ENCODE measurements around the gene SLC6A16.

Gene SLC6A16

DNA sequence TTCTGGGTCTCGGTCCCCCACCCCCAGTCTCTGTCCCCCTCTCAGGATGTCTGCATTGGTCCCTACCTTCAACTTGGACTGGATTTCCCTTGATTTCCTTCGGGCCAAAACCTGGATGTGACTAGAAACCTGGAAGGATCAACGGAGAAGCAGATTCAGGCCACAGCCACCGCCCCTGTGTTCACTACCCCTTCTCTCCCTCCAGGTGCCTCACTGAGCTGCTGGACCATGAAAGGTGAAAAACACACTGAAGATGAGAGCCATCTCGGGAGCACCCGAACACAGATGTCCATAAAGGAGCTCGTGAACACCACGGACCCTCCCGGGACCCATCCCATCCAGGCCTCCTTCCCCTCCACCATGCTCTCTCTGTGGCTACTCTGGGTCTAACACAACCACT, 32.2 kb upstream of the SLC6A16 start:
- Mint-ChIP-seq H3K36me3 (ENCODE audit: low read depth) (peaks cover 78% of the 10 kb centered on the region), H3K4me1 (peaks cover 57% of the 10 kb centered on the region), H3K27me3 (ENCODE audit: low read depth, poor library complexity) (peaks cover 3% of the 10 kb centered on the region), H3K4me3 (peak overlapping the region; percentile 80), H3K9me3 (no peaks in the 10 kb centered on the region), H3K27ac (peak overlapping the region; percentile 97)
- TF ChIP-seq CTCF (IDR thresholded peaks at IDR 0.05), result no peak
- DNase-seq, result no peak

- DNase-seq, result no peak
Observed at GRCh38 chr19:49356382-49356781, 31.4 kb upstream of the SLC6A16 start.

DNA sequence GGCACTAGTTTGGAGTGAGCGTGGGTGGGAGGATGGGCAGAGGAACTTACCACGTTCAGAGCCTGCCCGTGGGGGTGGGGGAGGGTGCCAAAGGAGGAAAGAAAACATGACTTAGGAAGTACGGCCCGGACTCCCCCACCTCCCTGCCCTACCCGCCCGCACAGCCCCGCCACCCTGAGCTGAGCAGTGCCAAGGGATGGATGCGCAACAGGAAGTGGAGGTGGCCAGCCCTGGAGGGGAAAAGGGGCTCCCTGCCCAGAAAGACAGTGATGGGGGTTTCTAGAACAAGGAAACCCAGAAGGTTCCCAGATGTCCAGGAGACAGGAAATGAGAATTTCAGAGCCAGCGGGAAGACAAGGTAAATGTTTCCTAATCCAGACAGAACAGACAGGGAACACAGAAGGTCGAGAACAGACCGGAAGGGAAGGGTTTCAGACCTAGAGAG, 30.9 kb upstream of the SLC6A16 start:
- peaks cover 57% of the 10 kb centered on the region for H3K4me1 Mint-ChIP-seq
- H3K36me3 Mint-ChIP-seq (ENCODE audit: low read depth), result peaks cover 90% of the 10 kb centered on the region
- H3K27ac Mint-ChIP-seq, result peak overlapping the region; percentile 97
- H3K9me3 Mint-ChIP-seq, result no peaks in the 10 kb centered on the region
- DNase-seq, result no peak
- no peak for TF ChIP-seq CTCF (IDR thresholded peaks at IDR 0.05)
- H3K27me3 Mint-ChIP-seq (ENCODE audit: low read depth, poor library complexity), result peaks cover 4% of the 10 kb centered on the region
- peak overlapping the region; percentile 80 for H3K4me3 Mint-ChIP-seq

More at GRCh38 chr19:49356382-49356781, 31.4 kb upstream of the SLC6A16 start:
- no peaks in the 10 kb centered on the region for H3K9me3 Mint-ChIP-seq
- H3K27ac Mint-ChIP-seq, result peak overlapping the region; percentile 97
- H3K27me3 Mint-ChIP-seq (ENCODE audit: low read depth, poor library complexity), result peaks cover 3% of the 10 kb centered on the region
- peak overlapping the region; percentile 80 for H3K4me3 Mint-ChIP-seq
- TF ChIP-seq CTCF (IDR thresholded peaks at IDR 0.05), result no peak
- H3K4me1 Mint-ChIP-seq, result peaks cover 57% of the 10 kb centered on the region
- H3K36me3 Mint-ChIP-seq (ENCODE audit: low read depth), result peaks cover 86% of the 10 kb centered on the region

DNA sequence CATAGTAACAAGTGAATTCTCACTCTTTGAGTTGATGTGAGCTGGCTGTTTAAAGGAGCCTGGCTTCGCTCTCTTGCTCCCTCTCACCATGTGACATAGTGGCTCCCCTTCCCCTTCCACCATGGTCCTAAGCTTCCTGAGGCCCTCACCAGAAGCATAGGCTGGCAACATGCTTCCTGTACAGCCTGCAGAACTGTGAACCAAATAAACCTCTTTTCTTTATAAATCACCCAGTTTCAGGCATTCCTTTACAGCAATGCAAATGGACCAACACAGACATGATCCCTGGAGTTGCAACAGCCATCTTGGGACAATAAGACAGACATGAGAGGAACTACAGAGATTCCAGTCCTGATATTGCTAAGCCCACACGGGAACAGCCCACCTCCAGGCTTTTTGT, 24.6 kb upstream of the SLC6A16 start:
- Mint-ChIP-seq H3K27me3 (ENCODE audit: low read depth, poor library complexity) (peaks cover 9% of the 10 kb centered on the region), H3K36me3 (ENCODE audit: low read depth) (peaks cover 97% of the 10 kb centered on the region), H3K9me3 (no peaks in the 10 kb centered on the region), H3K27ac (peak overlapping the region; percentile 83), H3K4me3 (no peak overlapping the region), H3K4me1 (peaks cover 23% of the 10 kb centered on the region)
- TF ChIP-seq CTCF (IDR thresholded peaks at IDR 0.05), result no peak
- no peak for DNase-seq

DNA sequence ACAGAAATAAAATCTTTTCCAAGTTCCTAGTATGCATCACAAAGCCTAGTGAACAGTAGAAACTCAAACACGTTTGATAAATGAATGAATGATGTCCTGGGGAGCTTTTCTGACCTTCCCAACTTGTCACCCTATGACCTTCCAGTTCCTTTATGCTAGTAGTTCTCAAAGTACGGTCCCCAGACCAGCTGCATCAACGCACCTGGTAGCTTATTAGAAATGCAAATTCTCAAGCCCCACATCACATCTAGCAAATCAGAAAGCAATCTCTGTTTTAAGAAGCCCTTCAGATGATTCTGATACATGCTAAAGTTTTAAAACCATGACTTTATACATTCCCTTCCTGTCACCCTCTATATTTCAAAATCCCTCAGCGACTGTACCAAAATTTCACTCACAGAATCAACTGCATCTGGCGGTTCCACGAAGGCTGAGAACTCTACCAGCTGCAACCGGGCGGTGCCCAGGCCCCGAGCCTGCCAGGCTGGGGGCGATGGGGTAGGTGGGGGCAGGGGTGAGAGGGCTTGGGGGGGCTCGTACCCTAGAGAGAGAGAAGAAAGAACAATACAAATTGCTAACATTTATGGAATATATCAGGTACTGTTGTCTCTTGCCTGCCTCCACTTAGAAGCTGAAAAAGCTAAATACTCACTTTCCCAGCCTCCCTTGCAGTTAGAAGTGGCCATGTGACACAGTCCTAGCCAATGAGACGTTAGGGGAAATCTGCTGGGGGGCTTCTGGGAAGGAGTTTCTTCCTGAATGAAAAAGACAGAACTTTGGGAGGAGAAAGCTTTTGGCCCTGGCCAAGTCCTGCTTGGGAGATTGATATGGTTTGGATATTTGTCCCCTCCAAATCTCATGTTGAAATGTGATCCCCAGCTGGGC, 23.6 kb upstream of the SLC6A16 start:
- Mint-ChIP-seq H3K36me3 (ENCODE audit: low read depth) (peaks cover 97% of the 10 kb centered on the region), H3K4me3 (no peak overlapping the region), H3K9me3 (no peaks in the 10 kb centered on the region)

More for the DNA sequence above, 23.6 kb upstream of the SLC6A16 start:
- peaks cover 26% of the 10 kb centered on the region for H3K4me1 Mint-ChIP-seq
- H3K27me3 Mint-ChIP-seq (ENCODE audit: low read depth, poor library complexity), result peaks cover 13% of the 10 kb centered on the region
- no peak for DNase-seq
- no peak for TF ChIP-seq CTCF (IDR thresholded peaks at IDR 0.05)
- H3K27ac Mint-ChIP-seq, result no peak overlapping the region
